CD4-positive, alpha-beta T cell treated with Interferon gamma for 1 hour (primary cell): ENCODE results near the gene KCTD7.
"Not testable (repeated sequence)": the region's sequence is repeated elsewhere in the genome, so short reads cannot be mapped to it uniquely, and the experiment has no call there.

Source experiments
- DNase-seq: peaks from one replicate; pipeline ENCODE4 v3.0.0-alpha.2; 2020

Gene KCTD7

GRCh38 chr7:66654275-66655112, 25.8 kb downstream of the KCTD7 start:
- DNase-seq, result peak; percentile 97

GRCh38 chr7:66655113-66655806, 26.6 kb downstream of the KCTD7 start:
- DNase-seq, result peak; percentile 22

- not testable (repeated sequence) for DNase-seq
Measured at GRCh38 chr7:66655826-66656485, 27.3 kb downstream of the KCTD7 start.

- DNase-seq, result no peak
Measured at GRCh38 chr7:66657798-66658197, 29.1 kb downstream of the KCTD7 start.

GRCh38 chr7:66662646-66663264, 34.1 kb downstream of the KCTD7 start:
- DNase-seq, result no peak

DNA sequence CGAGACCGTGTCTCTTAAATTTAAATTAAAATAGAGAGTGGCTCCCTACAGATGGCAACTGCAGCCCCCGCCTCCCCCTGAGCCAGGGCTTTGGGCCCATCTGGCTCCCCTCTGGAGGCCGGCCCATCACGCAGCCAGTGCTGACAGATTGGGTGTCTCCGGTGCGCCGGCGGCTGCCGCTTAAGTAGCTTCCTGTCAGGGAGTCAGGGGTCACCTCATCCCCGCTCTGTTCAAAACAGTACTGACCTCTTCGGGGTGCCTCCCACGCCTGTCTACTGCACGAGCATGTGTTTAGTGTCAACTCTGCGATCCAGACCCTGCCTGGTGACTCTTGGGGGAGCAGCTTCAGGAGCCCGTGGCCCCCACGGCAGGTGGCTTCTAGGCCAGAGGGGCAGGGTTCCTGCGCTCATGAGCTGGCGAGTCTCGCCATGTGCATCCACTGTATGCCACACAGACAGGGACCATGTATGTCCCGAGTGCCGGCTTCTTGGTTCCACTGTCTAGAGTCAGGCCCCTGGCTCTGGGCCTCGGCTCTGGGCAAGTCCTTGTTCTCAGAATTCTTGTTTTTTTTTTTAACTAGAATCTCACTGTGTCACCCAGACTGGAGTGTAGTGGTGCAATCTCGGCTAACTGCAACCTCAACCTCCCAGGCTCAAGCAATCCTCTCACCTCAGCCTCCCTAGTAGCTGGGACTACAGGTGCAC, 36.1 kb downstream of the KCTD7 start:
- DNase-seq, result no peak

- no peak for DNase-seq
Measured at GRCh38 chr7:66666313-66666952, 37.8 kb downstream of the KCTD7 start.

GRCh38 chr7:66667023-66667728, 38.5 kb downstream of the KCTD7 start:
- DNase-seq, result no peak

DNA sequence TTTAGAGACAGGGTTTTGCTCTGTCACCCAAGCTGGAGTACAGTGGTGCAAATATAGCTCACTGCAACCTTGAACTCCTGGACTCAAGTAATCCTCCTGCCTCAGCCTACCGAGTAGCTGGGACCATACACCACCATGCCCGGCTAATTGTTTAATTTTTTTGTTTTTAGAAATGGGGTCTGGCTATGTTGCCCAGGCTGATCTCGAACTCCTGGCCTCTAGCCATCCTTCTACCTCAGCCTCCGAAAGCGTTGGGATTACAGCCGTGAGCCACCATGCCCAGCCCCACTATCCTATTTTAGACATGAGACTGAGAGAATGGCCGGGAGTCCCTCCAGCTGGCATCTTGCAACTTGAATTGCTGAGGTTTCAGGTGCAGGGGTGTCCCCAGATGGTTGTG, 39.4 kb downstream of the KCTD7 start:
- DNase-seq, result no peak

- DNase-seq, result no peak
Measured at GRCh38 chr7:66668677-66669076, 40.0 kb downstream of the KCTD7 start.

DNA sequence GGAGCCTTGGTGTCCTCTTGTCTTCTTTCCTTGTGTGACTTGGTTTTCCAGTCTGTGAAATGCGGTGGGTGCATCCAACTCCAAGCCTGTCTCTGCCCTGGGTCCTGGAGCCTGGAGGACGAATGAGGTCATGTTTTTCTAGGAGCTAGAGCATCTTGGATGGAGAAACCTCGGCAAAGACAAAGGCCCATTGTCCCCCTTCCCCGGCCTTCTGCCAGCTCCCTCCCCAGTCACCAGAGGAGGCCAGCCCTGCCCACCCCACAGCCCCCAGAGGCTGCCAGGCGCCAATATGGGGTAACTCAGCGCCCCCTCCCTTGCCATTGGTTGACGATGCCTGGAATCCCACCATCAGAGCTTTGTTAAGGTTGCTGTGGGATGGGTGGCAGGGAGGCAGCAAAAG, 40.4 kb downstream of the KCTD7 start:
- DNase-seq, result no peak

GRCh38 chr7:66669496-66669895, 40.8 kb downstream of the KCTD7 start:
- DNase-seq, result no peak

DNA sequence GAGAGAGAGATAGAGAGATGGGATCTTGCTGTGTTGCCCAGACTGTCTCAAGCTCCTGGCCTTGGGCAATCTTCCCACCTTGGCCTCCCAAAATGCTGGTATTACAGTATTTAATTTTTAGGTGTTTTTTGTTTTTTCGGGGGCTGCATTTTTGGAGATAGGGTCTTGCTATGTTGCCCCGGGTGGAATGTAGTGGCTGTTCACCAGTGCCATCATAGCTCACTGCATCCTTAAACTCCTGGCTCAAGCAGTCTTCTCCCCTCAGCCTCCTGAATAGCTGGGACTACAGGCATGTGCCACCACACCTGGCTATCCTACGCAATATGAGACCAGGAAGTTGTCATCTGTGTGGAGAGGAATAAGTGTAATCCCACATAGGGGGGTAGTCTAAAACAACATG, 42.4 kb downstream of the KCTD7 start:
- DNase-seq, result no peak

- not testable (repeated sequence) for DNase-seq
Measured at GRCh38 chr7:66671486-66671885, 42.8 kb downstream of the KCTD7 start.

DNA sequence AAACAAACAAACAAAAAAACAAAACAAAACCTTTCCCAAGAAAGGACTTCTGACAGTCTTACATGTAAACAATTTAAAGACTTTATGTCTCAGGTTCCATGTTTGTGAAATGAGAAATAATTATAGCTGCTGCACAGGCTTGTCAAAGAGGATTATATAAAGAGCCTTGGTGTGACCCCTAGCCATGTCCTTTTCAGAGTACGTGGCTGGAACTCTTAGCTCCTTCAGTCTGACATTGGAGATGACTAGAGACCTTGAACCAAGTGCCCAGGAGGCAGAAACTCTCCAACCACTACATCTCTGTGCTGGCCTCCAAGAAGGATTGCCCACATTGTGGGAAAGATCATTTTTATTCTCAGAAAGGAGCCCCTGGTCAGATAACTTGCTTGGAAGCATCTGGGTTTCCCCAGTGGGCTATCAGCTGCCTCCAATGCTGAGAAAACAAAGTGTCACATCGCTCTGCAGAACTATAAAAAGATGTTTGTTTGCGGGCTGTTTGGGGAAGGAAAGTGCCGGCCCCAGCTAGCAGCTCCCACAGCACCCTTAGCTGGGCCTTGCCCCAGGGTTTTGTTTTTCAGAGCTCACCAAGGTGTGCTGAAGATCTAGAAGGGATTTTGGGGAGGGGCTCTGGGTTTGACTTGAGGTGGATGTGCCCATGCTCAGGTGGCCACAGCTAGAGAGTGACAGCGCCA, 43.9 kb downstream of the KCTD7 start:
- not testable (repeated sequence) for DNase-seq

- not testable (repeated sequence) for DNase-seq
Measured at GRCh38 chr7:66673124-66673640, 44.5 kb downstream of the KCTD7 start.

DNA sequence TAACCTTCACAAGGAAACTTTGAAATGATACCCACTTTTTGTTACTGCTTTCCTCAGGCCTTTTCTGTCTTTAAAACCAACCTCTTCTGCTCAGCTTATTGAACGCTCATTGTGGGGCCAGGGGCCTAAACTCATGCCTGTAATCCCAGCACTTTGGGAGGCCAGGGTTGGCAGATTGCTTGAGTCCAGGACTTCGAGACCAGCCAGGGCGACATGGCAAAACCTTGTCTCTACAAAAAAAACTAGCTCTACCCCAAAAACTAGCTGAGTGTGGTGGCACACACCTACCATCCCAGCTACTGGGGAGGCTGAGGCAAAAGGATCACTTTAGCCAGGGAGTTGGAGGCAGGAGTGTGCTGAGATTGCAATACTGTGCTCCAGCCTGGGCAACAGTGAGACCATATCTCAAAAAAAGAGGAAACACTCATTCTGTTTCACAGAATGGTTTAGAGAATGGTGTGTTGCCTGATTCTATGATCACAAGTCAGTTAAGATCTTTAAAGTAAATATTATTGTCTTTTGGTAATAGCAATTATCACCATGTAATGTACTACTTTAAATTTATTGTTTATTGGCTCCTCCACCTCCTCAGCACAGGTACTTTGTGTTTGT, 51.1 kb downstream of the KCTD7 start:
- no peak for DNase-seq

- peak; percentile 96 for DNase-seq
Measured at GRCh38 chr7:66681491-66682349, 53.0 kb downstream of the KCTD7 start.
